Measurements from ENCODE around the gene MAP2K6.
"Not testable (repeated sequence)": the region's sequence is repeated elsewhere in the genome, so short reads cannot be mapped to it uniquely, and the experiment has no call there.

Gene MAP2K6

GRCh38 chr17:69460963-69461922 lies 46.7 kb downstream of the MAP2K6 start:
- no peak for DNase-seq

GRCh38 chr17:69461951-69462369 lies 47.5 kb downstream of the MAP2K6 start:
- DNase-seq, result no peak

- DNase-seq, result no peak
These were observed 48.4 kb downstream of the MAP2K6 start for GRCh38 chr17:69462882-69463281.

- DNase-seq, result no peak
These were observed 52.0 kb downstream of the MAP2K6 start for GRCh38 chr17:69466451-69466850.

- DNase-seq, result no peak
These were observed 52.6 kb downstream of the MAP2K6 start for GRCh38 chr17:69466905-69467667.

- DNase-seq, result no peak
These were observed 53.7 kb downstream of the MAP2K6 start for GRCh38 chr17:69468207-69468606.

GRCh38 chr17:69470702-69471101 lies 56.2 kb downstream of the MAP2K6 start:
- no peak for DNase-seq

- no peak for DNase-seq
These were observed 56.9 kb downstream of the MAP2K6 start for GRCh38 chr17:69471406-69471805.

- DNase-seq, result no peak
These were observed 59.6 kb downstream of the MAP2K6 start for GRCh38 chr17:69473841-69474831.

- no peak for DNase-seq
These were observed 62.9 kb downstream of the MAP2K6 start for GRCh38 chr17:69477204-69477902.

- no peak for DNase-seq
These were observed 63.4 kb downstream of the MAP2K6 start for GRCh38 chr17:69477903-69478266.

- DNase-seq, result no peak
These were observed 64.4 kb downstream of the MAP2K6 start for GRCh38 chr17:69478916-69479315.

GRCh38 chr17:69479756-69480155 lies 65.3 kb downstream of the MAP2K6 start:
- not testable (repeated sequence) for DNase-seq

GRCh38 chr17:69480245-69480644 lies 65.7 kb downstream of the MAP2K6 start:
- DNase-seq, result no peak

GRCh38 chr17:69485251-69485661 lies 70.8 kb downstream of the MAP2K6 start:
- DNase-seq, result no peak

- DNase-seq, result no peak
These were observed 71.6 kb downstream of the MAP2K6 start for GRCh38 chr17:69485901-69486643.

GRCh38 chr17:69486779-69487637 lies 72.5 kb downstream of the MAP2K6 start:
- DNase-seq, result no peak

- DNase-seq, result no peak
These were observed 74.8 kb downstream of the MAP2K6 start for GRCh38 chr17:69489313-69489712.

GRCh38 chr17:69492410-69493071 lies 78.0 kb downstream of the MAP2K6 start:
- DNase-seq, result no peak

- DNase-seq, result no peak
These were observed 81.3 kb downstream of the MAP2K6 start for GRCh38 chr17:69495787-69496186.

All from NCI-H1092 (cell line).